GM12878 (cell line): ENCODE data around the gene OSBPL3.

ENCODE experiments used
- CTCF ChIP-seq, 3 experiments: IDR thresholded peaks in 2 of 3; conservative IDR thresholded peaks in 1 of 3; 2 replicates each; pipeline ENCODE4 v1.5.1; 2011; ENCODE audit warnings: low read depth in 3 of 3, low read length in 3 of 3, mild to moderate bottlenecking in 3 of 3, control low read depth in 2 of 3, moderate library complexity in 2 of 3, inconsistent platforms in 1 of 3, mixed read lengths in 1 of 3; ENCODE audit not compliant: control insufficient read depth in 2 of 3, insufficient read depth in 1 of 3; ENCODE audit errors: extremely low read depth in 1 of 3
- EZH2 ChIP-seq: IDR thresholded peaks from 2 replicates; pipeline ENCODE4 v1.6.1; 2012; ENCODE audit warnings: low read depth, mild to moderate bottlenecking, control low read depth, inconsistent platforms, low read length, borderline replicate concordance; ENCODE audit not compliant: control insufficient read depth
- SRF ChIP-seq, 2 experiments: IDR thresholded peaks; 2 replicates each; pipeline ENCODE4 v1.6.1; 2011; ENCODE audit warnings: low read depth in 2 of 2, low read length in 2 of 2, mild to moderate bottlenecking in 1 of 2, moderate library complexity in 1 of 2

GRCh38 chr7:24828891-24829661 lies 150.9 kb downstream of the OSBPL3 start:
- TF ChIP-seq SRF (IDR thresholded peaks at IDR 0.05; ENCODE audit: low read depth in 2 of 2, low read length in 2 of 2), result no peak
- no peak for TF ChIP-seq EZH2
- TF ChIP-seq CTCF (IDR thresholded peaks at IDR 0.05 in 2 of 3, conservative IDR thresholded peaks at IDR 0.05 in 1 of 3; ENCODE audit: control insufficient read depth in 2 of 3, extremely low read depth in 1 of 3, insufficient read depth in 1 of 3, low read depth in 3 of 3, low read length in 3 of 3), result no peak
